Thyroid gland (tissue), 4 donors: ENCODE data around the gene USP28.

Source experiments
- CTCF ChIP-seq, 6 experiments: fragments of 200-600 bp in 3 of 6; fragments of 450-650 bp in 3 of 6; sonication (generic) in 3 of 6; IDR thresholded peaks; one replicate each; pipeline ENCODE4 v1.5.1; 2016 to 2019; ENCODE audit warnings: antibody characterized with exemption in 6 of 6, mild to moderate bottlenecking in 2 of 6, inconsistent platforms in 1 of 6, moderate library complexity in 1 of 6
- POLR2A ChIP-seq, 2 donors: fragments of 450-650 bp; IDR thresholded peaks; one replicate each; pipeline ENCODE4 v1.6.1; 2017; ENCODE audit warnings: antibody characterized with exemption in 2 of 2, mild to moderate bottlenecking in 2 of 2, moderate library complexity in 1 of 2

GRCh38 chr11:113818426-113818825 lies 56.9 kb downstream of the USP28 start:
- TF ChIP-seq POLR2A (IDR thresholded peaks at IDR 0.05) = no peak
- TF ChIP-seq CTCF (IDR thresholded peaks at IDR 0.05) = no peak
